K562 (cell line): ENCODE results near the gene PITPNM3. TPM values are rescaled to one million over a fixed set of nuclear protein-coding genes. Genes with fewer than 3 reads are reported as not detected.

Experiments
- DIDO1 ChIP-seq: fragments of 450-650 bp; IDR thresholded peaks from 2 replicates; pipeline ENCODE4 v1.6.1; 2016; ENCODE audit warnings: low read depth, missing biosample characterization, missing genetic modification characterization
- EGR1 ChIP-seq: fragments of 450-650 bp; conservative IDR thresholded peaks from 2 replicates; pipeline ENCODE4 v1.6.1; 2017; ENCODE audit warnings: mild to moderate bottlenecking
- HOXB6 ChIP-seq: fragments of 250-450 bp; sonication (Bioruptor Pico); IDR thresholded peaks from 2 replicates; pipeline ENCODE4 v1.5.1; 2022; ENCODE audit warnings: mild to moderate bottlenecking, borderline replicate concordance
- MEF2D ChIP-seq: conservative IDR thresholded peaks from 2 replicates; pipeline ENCODE4 v1.6.1; 2016; ENCODE audit warnings: low read depth, missing genetic modification characterization, missing compliant biosample characterization
- SRSF3 ChIP-seq: fragments of 200-400 bp; formaldehyde crosslinking; IDR thresholded peaks from 2 replicates; pipeline ENCODE4 v1.6.1; 2016; ENCODE audit warnings: mild to moderate bottlenecking, low read length, moderate library complexity; ENCODE audit not compliant: insufficient read depth
- TGIF2 ChIP-seq: sonication (generic); formaldehyde crosslinking; IDR thresholded peaks from 2 replicates; pipeline ENCODE4 v1.8.1; 2022; ENCODE audit warnings: mild to moderate bottlenecking, missing genetic modification reagents, moderate library complexity
- polyA plus RNA-seq, 8 experiments: library from polyadenylated mRNA; depleted of rRNA in 4 of 8; stranded (reverse) in 5 of 8; unstranded in 3 of 8; fragments of >200 nt; fragmentation: Nextera tagmentation in 2 of 8; fragmentation: Illumina TruSeq in 1 of 8; extraction: Ambion mirVana in 2 of 8; extraction: Trizol in 1 of 8; gene quantifications; 2 replicates each; pipeline versions ENCODE4 v1.2.1 to v1.2.3, GENCODE V29; 2011 to 2014; ENCODE audit warnings: inconsistent platforms in 1 of 8, missing spikeins in 1 of 8
- total RNA-seq, 7 experiments: library from RNA; depleted of rRNA in 6 of 7; stranded (reverse); fragments of >200 nt in 6 of 7; fragmentation: Illumina TruSeq in 2 of 7; extraction: Trizol in 2 of 7; gene quantifications; 2 replicates each; pipeline versions ENCODE4 v1.2.1 to v1.2.3, GENCODE V29; 2011 to 2021; ENCODE audit warnings: low replicate concordance in 1 of 7
- TF ChIP-seq, protein P1 (sequence below): sonication (generic); formaldehyde crosslinking; IDR thresholded peaks from 2 replicates; pipeline ENCODE4 v1.8.1; 2023; ENCODE audit warnings: mild to moderate bottlenecking, missing genetic modification reagents
- TF ChIP-seq, protein P2 (sequence below): fragments of 250-450 bp; sonication (Bioruptor Pico); IDR thresholded peaks from 2 replicates; pipeline ENCODE4 v1.4.0; 2020; ENCODE audit warnings: mild to moderate bottlenecking, moderate library complexity
- TF ChIP-seq, protein P3 (sequence below): fragments of 450-650 bp; formaldehyde crosslinking; IDR thresholded peaks from 2 replicates; pipeline ENCODE4 v1.4.0; 2020; ENCODE audit warnings: mild to moderate bottlenecking, moderate library complexity
- TF ChIP-seq, protein P4 (sequence below): fragments of 250-450 bp; sonication (Bioruptor Pico); IDR thresholded peaks from 2 replicates; pipeline ENCODE4 v1.5.0; 2021

The PITPNM3 gene
- total and polyA plus RNA-seq, 9 of the 15 experiments (the other 6 are each of a cell fraction or from before 2014, with no cell fraction given): 0.14 to 0.38 (median 0.22) TPM; not detected in 2

DNA sequence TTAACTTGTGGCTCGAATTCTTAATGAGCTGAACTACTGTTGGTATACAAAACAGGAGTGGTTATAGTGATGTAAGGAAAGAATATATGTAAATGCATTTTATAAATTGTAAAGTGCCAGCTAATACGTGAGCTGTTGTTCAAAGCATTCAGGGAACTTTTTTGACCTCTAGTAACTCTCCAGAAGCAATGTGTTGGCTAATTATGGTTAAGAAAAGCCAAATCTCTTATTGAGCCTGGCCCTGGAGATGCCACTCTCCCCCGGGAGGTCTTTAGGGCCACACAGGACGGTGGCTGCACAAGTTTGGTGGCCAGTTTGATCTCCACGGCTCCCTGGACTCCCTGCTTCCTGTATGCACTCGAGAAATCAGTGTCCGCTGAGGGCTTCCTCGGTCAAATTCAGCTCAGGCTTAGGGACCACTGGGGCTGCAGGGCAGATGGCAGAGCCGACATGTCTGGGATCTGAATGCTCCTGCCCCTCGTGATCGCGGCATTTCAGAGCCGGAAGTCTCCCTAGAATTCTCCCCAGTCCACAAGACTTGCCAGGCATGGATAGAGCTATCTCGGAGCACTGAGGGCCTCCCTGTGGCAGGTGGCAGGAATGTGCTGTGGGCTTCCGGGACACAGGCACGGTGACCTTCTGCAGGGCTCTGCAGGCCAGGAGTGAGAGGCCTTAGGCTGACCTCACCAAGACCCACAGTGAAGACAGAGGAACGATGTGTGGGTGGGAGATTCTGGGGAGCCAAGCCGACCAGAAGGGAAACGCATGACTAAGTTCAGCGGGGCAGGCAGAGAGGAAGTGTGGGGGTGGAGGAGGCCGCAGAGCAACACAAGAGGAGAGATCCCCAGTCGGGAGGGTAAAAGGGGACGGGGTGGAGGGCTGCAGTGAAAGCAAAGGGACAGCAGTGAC, 18.6 kb upstream of the PITPNM3 start (continued):
- TF ChIP-seq MEF2D (tag) (no peak), SRSF3 (no peak), HOXB6 (no peak), DIDO1 (tag) (no peak), TGIF2 (CRISPR knock-in tag) (no peak), EGR1 (peak; percentile 99)
- TF ChIP-seq, protein P1, sequence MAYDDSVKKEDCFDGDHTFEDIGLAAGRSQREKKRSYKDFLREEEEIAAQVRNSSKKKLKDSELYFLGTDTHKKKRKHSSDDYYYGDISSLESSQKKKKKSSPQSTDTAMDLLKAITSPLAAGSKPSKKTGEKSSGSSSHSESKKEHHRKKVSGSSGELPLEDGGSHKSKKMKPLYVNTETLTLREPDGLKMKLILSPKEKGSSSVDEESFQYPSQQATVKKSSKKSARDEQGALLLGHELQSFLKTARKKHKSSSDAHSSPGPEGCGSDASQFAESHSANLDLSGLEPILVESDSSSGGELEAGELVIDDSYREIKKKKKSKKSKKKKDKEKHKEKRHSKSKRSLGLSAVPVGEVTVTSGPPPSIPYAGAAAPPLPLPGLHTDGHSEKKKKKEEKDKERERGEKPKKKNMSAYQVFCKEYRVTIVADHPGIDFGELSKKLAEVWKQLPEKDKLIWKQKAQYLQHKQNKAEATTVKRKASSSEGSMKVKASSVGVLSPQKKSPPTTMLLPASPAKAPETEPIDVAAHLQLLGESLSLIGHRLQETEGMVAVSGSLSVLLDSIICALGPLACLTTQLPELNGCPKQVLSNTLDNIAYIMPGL (CRISPR knock-in tag): no peak
- TF ChIP-seq, protein P2, sequence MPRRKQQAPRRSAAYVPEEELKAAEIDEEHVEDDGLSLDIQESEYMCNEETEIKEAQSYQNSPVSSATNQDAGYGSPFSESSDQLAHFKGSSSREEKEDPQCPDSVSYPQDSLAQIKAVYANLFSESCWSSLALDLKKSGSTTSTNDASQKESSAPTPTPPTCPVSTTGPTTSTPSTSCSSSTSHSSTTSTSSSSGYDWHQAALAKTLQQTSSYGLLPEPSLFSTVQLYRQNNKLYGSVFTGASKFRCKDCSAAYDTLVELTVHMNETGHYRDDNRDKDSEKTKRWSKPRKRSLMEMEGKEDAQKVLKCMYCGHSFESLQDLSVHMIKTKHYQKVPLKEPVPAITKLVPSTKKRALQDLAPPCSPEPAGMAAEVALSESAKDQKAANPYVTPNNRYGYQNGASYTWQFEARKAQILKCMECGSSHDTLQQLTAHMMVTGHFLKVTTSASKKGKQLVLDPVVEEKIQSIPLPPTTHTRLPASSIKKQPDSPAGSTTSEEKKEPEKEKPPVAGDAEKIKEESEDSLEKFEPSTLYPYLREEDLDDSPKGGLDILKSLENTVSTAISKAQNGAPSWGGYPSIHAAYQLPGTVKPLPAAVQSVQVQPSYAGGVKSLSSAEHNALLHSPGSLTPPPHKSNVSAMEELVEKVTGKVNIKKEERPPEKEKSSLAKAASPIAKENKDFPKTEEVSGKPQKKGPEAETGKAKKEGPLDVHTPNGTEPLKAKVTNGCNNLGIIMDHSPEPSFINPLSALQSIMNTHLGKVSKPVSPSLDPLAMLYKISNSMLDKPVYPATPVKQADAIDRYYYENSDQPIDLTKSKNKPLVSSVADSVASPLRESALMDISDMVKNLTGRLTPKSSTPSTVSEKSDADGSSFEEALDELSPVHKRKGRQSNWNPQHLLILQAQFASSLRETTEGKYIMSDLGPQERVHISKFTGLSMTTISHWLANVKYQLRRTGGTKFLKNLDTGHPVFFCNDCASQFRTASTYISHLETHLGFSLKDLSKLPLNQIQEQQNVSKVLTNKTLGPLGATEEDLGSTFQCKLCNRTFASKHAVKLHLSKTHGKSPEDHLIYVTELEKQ: no peak
- TF ChIP-seq, protein P3, sequence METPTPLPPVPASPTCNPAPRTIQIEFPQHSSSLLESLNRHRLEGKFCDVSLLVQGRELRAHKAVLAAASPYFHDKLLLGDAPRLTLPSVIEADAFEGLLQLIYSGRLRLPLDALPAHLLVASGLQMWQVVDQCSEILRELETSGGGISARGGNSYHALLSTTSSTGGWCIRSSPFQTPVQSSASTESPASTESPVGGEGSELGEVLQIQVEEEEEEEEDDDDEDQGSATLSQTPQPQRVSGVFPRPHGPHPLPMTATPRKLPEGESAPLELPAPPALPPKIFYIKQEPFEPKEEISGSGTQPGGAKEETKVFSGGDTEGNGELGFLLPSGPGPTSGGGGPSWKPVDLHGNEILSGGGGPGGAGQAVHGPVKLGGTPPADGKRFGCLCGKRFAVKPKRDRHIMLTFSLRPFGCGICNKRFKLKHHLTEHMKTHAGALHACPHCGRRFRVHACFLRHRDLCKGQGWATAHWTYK: no peak
- TF ChIP-seq, protein P4, sequence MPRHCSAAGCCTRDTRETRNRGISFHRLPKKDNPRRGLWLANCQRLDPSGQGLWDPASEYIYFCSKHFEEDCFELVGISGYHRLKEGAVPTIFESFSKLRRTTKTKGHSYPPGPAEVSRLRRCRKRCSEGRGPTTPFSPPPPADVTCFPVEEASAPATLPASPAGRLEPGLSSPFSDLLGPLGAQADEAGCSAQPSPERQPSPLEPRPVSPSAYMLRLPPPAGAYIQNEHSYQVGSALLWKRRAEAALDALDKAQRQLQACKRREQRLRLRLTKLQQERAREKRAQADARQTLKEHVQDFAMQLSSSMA (CRISPR knock-in tag): no peak
